GM18907 (cell line): ENCODE measurements around the gene SSTR4.

ENCODE experiments used
- ATAC-seq: cut with Tn5 transposase; IDR thresholded peaks from one replicate; pipeline ENCODE4 v1.9.1; 2021; ENCODE audit warnings: mild to moderate bottlenecking, moderate library complexity; ENCODE audit not compliant: unreplicated experiment

Gene SSTR4

DNA sequence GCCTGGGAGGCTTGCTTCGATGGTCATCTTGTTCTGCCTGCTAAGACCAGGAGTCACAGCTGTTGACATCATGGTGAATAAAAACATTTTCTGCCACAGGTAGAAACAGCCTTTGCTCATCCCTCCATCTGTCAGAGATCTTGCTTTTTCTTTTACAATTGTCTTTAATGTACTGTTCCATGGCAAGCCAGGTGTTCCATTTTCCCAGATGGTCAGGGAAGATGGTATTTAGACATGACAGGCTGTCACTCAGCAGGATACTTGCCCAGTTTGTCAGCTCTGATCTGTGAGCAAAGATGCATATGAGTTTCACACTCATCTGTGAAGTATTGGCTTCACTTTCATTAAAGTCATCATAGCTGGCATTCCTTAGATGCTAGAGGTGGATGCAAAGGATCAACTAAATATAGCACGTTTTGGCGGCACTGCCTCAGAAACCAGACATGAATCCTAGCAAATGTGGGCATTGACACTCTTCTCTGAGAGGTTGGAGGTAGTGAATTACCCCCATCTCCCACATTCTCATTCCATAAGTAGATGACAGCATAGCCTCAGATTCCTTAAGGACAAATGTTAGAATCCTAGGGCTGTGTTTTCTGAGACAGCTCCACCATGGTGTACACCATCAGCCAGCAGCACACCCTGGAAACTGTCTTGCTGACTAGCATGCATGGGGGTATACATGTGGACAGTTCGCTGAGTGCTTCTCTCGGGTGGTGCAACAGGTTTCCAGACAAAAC lies 4.2 kb downstream of the SSTR4 start:
- ATAC-seq, result no peak

- ATAC-seq, result no peak
Measured at GRCh38 chr20:23039885-23040508, 4.9 kb downstream of the SSTR4 start.

- no peak for ATAC-seq
Measured at GRCh38 chr20:23042270-23042669, 7.2 kb downstream of the SSTR4 start.

GRCh38 chr20:23043376-23043775 lies 8.3 kb downstream of the SSTR4 start:
- no peak for ATAC-seq

GRCh38 chr20:23046431-23046830 lies 11.3 kb downstream of the SSTR4 start:
- ATAC-seq, result no peak

DNA sequence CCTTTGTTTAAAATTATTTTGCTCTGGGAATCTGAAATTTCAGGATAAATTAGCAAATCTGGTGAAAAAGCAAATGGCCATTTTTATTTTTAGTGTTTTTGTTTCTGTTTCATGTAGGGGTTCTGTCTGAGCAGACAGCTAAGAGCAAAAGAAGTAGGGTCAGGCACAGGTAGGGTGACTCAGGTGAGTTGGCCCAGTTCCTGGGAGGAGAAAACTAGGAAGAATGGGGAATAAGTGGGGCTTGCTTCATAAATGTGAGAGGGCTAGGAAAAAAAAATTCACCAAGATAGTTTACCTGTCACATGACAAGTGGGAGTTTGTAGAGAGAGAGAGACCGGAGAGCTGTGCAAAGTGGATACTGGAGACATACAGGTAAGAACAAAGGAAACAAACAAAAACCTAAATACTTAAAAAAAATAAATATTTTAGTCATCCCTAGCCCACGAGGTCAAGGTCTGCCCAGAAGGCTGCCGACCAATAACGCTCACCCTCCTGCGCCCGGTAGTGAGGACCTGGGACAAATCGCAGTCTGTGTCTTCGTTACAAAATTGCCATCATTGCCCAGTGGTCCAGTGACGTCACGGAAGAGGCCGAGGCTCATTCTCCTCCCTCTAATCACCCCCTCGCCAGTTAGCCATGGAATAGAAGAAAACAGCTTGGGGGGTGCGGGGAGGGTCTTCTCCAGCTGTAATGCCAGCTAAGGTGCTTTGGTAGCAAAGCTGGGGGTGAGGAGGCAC lies 12.1 kb downstream of the SSTR4 start:
- ATAC-seq, result no peak

DNA sequence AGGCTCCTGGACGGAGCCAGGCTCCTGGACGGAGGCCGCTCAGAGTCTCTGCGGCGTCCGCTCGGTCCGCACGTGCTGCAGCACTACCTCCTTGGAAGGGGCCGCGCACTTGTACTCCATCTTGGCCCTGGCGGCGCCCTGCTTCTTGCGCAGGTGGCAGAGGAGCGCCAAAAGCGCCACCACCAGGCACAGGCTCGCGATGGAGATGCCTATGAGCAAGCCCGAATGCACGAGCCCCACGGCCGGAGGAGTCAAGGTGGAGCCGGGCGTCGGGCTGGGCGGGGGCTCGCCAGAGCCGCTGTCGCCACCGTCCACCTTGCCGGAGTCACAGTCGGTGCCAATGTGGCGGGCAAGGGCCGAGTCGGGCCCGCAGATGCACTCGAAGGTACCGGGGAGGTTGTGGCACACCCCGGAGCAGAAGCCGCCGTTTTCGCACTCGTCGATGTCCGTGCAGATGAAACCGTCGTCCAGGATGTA lies 12.7 kb downstream of the SSTR4 start:
- ATAC-seq, result no peak

- ATAC-seq, result no peak
Measured at GRCh38 chr20:23048283-23049200, 13.4 kb downstream of the SSTR4 start.

GRCh38 chr20:23049201-23050075 lies 14.3 kb downstream of the SSTR4 start, which contains the start of gene THBD:
TSS of gene THBD (minus strand) at chr20:23049672. CDS start at chr20:23049504, 168 bp downstream.
- ATAC-seq, result no peak

DNA sequence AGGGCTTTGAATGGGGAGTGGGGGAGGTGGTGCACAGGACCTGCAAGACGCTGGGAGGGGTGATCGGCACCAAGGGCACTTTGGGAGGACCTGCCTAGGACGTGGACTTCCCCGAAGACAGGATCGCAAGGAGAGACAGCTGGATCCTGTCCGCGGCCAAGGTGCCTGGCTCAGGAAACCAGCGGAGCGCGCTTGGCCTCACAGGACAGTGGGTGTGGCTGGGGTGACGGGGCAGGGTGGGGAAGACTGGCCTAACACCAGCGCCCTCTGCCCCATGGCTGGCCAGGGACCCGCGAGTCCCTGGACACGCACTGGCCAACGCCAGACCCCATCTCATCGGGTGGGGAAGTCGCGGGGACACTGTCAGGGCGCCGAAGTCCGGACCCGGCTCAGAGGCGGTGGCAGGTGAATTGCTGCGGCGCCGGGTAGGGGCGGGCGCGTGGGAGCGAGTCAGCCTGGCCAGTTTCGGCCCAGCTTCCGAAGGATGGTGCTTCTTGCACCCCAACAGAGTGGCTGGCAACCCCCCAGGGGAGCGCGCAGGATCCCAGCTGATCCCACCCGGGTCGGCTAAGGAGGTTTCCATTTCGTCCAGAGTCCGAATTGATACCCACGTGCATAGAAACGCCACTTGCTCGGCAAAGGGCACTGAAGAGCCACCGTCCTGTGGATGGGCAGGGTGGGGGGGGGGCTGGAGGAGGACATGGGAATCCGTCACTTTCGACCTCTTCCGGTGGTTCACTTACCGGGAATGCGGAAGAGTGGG lies 15.1 kb downstream of the SSTR4 start:
- ATAC-seq, result no peak

DNA sequence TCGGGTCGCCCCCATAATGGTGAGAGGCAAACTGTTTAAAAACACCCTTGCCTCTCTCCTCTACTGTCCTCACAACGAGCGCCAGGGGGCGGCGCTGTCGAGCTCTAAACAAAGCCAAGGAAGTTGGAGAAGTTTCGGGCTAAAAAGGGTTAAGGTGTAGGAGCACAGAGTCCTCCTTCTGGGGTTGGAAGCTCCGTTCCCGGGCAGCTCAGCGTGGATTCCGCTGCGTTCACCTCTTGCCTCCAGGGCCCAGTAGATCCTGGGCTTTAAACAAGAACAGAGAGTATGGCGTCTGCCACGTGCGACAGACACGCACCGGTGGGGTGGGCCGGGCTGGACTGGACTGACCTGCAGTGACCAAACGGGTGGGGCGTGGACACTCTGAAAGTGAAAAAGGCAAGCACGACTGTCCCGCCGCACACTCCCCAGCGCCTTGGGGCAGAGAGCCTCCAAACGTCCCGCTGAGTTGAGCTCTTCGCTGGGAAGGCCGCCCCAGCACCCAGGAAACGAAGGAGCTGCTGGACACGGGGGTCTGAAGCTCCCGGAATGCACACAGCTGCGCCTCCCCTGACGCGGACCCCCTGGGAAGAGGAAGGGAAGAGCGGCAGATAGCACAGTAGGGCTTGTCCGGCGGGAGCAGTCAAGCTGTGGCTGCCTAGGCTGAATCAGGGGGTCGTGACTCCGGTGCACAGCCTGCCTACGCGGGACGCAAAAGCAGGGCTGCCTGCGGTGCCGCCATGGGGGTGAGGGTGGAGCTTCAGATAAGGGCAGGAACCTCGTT lies 15.9 kb downstream of the SSTR4 start:
- ATAC-seq, result no peak

- ATAC-seq, result no peak
Measured at GRCh38 chr20:23052904-23053303, 17.8 kb downstream of the SSTR4 start.

DNA sequence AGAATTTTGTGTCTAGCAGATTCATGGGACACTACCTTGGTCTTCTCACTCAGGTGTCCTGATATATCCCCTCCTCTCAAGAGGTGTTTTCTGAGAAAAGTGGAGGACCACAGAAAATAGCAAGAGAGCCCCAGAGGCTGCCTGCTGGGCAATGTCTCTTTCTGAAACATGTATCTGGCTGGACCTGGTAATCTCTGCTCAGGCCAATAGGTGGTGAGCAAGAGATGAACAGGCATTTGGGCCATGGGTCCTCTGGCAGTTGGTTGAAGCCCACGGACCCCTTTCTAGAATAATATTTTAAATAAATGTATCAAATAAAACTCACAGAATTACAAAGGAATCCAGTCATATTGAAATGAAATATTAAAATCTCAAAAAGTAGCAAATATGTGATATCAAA lies 23.1 kb downstream of the SSTR4 start:
- ATAC-seq, result no peak

DNA sequence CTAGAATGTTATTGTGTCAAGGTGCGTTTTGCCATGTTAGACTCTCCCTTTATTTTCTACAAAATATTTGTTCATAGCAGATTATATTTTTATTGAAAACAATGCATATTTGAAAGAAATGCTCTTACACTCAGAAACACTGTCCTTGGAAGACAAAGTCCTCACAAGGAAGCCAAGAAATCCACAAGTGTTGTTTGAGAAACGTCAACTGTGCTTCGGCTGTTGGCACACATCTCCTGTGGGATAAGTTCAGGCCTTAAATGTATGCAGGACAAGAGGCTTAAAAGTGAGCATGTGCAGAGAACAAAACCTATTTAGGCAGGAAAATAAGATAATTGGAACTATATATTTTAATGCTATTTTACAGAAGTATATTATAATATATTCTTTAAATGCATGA lies 23.9 kb downstream of the SSTR4 start:
- no peak for ATAC-seq

- no peak for ATAC-seq
Measured at GRCh38 chr20:23059846-23060245, 24.7 kb downstream of the SSTR4 start.

- no peak for ATAC-seq
Measured at GRCh38 chr20:23060629-23061028, 25.5 kb downstream of the SSTR4 start.

GRCh38 chr20:23061262-23061661 lies 26.1 kb downstream of the SSTR4 start:
- no peak for ATAC-seq
